HG03103 (cell line): ENCODE data around the gene BCAP31.

Experiments used
- ATAC-seq: cut with Tn5 transposase; IDR thresholded peaks from one replicate; pipeline ENCODE4 v1.9.1; 2021; ENCODE audit warnings: low read depth; ENCODE audit not compliant: unreplicated experiment

The BCAP31 gene

DNA sequence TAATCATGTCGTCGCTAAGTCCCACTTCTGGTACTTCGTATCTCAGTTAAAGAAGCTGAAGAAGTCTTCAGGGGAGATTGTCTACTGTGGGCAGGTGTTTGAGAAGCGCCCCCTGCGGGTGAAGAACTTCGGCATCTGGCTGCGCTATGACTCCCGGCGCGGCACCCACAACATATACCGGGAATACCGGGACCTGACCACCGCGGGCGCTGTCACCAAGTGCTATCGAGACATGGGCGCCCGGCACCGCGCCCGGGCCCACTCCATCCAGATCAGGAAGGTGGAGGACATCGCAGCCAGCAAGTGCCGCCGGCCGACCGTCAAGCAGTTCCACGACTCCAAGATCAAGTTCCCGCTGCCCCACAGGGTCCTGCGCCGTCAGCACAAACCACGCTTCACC lies 61.9 kb downstream of the BCAP31 start:
- ATAC-seq = no peak

DNA sequence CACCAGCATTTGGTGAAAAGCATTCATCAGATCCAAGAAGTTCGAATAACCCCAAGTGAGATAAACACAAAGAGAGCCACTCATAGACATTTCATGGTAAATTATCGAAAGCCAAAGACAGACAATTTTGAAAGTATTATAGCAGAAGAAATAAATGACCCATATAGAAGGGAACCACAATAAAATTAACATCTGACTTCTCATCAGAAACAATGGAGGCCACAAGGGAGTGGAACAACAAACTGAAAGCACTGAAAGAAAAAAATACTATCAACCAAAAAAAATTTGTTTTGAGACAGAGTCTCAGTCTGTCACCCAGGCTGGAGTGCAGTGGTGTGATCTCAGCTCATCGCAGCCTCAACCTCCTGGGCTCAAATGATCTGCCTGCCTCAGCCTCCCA lies 64.9 kb downstream of the BCAP31 start:
- ATAC-seq = no peak

DNA sequence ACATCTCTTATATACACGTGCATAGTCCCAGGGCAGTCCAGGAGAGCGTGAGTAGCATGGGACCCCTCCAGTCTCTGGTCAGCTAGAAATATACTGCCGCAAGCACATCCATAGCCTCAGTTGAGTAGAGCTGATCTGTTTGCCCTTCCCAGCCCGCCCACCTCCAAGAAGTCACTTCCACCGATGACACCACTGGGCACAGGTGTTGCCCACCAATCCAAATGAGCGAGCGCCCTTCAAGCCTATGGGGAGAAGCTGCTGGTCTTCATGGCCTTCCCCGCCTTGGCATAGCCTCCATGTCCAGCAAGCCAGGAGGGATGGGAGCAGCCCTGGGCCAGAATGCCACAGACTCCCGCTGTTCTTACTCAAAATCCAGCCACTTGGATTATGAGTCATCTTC lies 67.0 kb downstream of the BCAP31 start:
- no peak for ATAC-seq

DNA sequence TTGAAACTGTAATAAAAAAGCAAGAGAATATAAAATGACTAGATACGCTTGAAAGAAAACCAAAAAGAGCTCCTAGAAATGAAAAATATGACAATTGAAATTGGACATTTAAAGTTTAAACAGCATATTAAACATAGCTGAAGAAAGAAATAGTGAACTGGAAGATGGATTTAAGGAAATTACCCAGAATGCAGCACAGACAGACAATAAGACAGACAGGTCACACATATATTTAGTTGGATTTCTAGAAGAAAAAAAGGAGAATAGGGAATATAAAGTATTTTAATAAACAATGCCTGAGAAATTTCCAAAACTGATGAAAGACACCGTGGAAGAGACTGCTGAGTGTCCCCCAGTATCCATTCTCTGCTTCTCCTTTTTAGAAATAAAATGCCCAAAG lies 70.6 kb downstream of the BCAP31 start:
- no peak for ATAC-seq

DNA sequence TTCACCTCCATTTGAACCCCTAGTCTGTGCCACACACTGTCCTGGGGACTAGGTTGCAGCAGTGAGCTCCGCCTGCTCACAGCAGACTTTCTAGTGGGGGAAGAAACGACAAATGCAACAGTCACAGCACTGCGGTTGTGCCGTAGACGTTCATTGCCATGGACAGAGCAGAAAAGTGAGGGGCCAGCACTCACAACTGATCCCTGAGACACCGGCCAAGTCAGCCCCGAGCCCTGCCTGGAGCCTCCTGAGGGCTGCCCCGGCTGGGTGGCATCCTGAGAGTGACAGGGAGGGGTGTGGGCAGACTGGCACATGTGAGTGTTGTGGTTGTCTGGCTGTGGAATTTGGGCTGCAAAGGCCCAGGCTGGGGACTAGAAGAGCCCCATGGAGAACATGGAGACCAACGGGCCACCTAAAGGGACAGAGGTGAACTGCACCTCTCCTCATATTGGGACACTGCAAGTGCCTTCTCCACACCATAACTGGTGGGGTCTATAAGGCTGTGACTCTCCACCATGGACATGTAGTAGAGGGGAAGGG lies 72.6 kb downstream of the BCAP31 start:
- no peak for ATAC-seq

DNA sequence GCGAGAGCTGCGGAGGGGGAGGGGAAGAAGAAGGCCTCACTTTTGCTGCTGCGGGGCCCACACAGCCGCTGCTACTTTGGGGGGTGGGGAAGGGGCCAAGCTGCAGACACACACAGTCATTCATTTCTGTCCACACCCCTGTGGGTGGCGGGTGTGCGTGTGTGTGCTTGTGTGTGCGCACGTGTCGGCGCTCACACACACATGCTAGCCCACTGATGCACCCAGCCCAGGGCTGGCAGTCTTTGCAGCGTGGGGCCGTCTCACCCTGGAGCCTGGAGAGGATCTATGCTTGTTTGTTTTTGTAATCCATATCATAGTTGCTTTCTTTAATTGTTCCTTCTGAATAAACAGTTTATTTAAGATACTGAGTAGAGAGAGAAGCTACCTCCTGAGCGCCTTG lies 73.2 kb downstream of the BCAP31 start:
- ATAC-seq = no peak
